C1 segment of cervical spinal cord (tissue), 14 donors: ENCODE results near the gene EDC3.
"Not testable (repeated sequence)": the region's sequence is repeated elsewhere in the genome, so short reads cannot be mapped to it uniquely, and the experiment has no call there.

Source experiments
- DNase-seq, 14 donors: peaks; one replicate each; lab custom pipeline; 2025; lab: John Stamatoyannopoulos, UW

The EDC3 gene

DNA sequence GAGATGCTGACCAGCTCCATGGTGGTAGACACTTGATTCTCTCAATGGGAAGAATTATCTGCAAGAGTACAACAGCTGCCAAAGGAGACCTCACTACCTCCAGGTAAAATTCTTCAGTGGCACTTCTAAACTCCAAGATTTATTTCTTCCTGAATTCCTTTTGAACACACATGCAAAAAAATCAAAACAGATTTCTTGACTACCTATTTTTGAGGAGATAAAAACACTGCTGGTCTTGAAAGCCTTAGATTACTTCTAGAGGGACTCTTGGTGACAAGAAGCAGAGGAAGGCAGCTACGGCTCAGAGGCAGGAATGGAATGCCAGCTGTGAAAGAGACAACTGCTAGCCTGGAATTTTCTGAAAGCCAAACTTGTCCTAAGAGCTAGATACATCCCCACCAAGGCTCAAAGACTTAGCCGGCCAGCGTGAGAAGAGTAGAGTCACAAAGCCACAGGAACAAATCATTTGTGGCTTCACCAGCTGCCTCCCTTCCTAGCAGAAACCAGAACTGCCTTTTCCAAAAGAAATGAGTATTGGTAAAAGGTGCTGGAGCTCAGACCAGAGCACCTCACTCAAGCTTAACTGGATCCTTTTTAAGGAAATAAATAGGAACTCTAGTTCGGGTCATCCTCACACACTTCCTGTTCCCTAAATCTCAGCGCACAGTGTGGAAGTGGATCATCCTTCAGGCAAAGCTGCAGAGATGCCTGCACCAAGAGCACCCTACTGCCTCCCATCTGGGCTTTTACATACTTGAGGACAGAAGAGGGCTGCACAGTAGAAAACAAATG lies 47.6 kb downstream of the EDC3 start:
- DNase-seq, result no peak

- no peak for DNase-seq
Measured at GRCh38 chr15:74646480-74646879, 49.3 kb downstream of the EDC3 start.

GRCh38 chr15:74643665-74644204 lies 52.1 kb downstream of the EDC3 start:
- no peak for DNase-seq

- no peak for DNase-seq
Measured at GRCh38 chr15:74642734-74643664, 52.8 kb downstream of the EDC3 start.

- no peak for DNase-seq
Measured at GRCh38 chr15:74642348-74642733, 53.5 kb downstream of the EDC3 start.

GRCh38 chr15:74641151-74641550 lies 54.7 kb downstream of the EDC3 start:
- no peak for DNase-seq

GRCh38 chr15:74636984-74637383 lies 58.8 kb downstream of the EDC3 start:
- no peak for DNase-seq

GRCh38 chr15:74635228-74635627 lies 60.6 kb downstream of the EDC3 start:
- DNase-seq, result peak in 7 of 14 donors; percentile 11 to 54 (median 22)

GRCh38 chr15:74633781-74634180 lies 62.0 kb downstream of the EDC3 start:
- DNase-seq, result no peak

DNA sequence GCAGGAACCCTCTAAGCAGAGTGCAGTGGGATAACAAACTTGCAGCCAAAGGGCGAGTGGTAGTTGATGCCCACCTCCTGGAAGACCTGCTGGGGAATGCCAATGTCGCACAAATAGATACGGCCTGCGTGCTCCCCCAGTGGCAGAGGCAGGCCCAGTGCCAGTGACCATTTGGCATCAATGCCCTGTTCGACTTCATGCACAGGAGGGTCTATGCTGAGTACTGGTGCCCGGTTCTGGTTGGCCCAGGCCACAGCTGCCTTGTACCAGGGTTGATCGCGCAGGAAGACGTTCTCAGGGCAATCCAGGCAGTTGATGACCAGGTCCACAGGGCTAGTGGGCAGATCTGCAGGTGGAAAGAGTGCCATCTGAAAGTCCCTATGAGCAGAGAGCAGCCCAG lies 63.2 kb downstream of the EDC3 start:
- DNase-seq, result no peak

DNA sequence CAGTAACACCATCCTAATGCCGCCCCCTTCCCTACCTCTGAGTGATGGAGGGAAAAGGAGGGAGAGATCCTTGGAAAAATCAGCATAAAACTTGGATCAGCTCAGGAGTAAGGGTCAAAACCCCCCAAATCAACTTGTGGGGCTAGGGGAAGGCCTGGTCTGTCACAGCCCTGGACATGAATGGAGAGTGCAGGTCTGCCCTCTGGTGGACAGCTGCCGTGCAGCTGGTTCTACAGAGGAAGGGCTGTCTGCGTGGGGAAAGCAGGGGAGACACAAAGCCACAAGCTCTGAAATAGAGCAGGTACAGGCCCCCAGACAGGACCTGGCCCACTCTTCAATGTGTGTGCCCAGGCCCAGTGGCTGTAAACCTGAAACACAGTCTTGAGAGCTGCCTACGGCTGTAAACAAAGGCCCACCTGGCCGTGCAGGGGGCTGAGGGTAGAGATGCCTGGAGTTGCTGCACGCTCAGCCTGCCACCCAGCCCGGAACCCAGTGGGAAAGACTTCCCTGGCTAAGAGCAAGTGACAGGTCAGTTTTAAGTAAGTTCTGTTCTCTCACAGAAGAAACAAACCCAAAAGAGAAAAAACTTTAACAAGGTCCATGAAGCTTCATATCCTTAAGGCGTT lies 63.8 kb downstream of the EDC3 start:
- peak in 8 of 14 donors; percentile 8 to 58 (median 21) for DNase-seq

DNA sequence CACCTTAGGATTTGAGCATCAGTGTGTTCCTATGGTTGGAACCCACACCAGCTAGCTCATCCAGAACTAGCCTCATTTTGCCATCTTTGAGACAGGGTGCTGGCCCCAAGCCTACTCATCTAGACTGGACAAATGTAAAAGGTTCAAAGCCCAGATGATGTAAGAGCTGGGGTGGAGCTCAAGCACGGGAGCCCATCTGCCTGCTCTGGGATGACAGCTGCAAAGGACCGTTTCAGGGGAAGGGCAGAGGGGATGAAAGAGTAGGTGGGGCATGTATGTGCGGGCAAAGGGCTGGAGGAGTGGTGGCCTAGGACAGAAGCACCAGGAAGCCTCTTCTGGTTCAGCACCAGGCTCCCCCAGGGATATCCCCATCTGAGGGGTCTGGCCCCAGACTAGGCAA lies 64.4 kb downstream of the EDC3 start:
- DNase-seq, result no peak

- DNase-seq, result no peak
Measured at GRCh38 chr15:74631087-74631385, 64.8 kb downstream of the EDC3 start.

DNA sequence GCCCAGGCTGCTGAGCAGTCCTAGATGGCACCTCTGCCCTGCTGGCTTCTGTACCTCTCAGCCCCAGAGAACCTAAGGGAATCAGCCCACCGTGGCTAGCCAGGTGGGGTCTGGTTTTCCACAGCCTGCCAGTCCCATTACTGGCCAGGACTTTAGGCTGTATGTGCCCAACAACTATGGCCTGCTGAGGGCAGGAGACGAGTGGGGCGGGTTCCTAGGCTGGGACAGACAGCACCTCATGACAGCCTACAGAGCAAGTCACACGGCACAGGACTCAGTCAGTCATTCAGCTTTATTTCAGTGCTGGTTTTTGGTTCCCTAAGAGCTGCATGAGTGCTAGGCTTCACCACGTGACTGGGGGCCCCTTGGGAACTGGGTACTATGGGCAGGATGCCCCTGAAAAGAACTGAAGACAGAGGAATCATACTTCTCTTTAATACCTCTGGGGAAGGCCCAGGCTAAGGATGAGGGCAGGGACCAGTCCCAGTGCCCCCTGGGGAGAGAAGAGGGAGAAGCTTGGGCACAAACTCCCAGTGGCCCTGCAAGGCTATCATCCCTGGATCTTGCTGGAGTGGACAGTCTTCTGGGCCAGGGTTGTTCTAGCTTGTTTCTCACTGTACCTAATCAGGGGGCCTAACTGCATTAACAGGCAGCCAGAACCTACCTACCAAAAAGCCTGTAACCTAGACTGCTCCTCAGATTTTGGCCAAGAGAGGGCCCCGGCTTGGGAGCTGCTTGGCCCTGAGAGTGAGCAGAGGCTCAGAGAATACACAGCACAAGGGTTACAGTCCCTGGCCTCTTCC lies 65.3 kb downstream of the EDC3 start:
- DNase-seq, result no peak

GRCh38 chr15:74629696-74630095 lies 66.1 kb downstream of the EDC3 start:
- DNase-seq, result not testable (repeated sequence)

GRCh38 chr15:74628949-74629348 lies 66.9 kb downstream of the EDC3 start:
- DNase-seq, result no peak

GRCh38 chr15:74628199-74628598 lies 67.6 kb downstream of the EDC3 start:
- no peak for DNase-seq

GRCh38 chr15:74627766-74628165 lies 68.1 kb downstream of the EDC3 start:
- DNase-seq, result no peak

GRCh38 chr15:74626752-74627692 lies 68.8 kb downstream of the EDC3 start:
- peak in 3 of 14 donors; percentile 19 to 44 (median 24) for DNase-seq

DNA sequence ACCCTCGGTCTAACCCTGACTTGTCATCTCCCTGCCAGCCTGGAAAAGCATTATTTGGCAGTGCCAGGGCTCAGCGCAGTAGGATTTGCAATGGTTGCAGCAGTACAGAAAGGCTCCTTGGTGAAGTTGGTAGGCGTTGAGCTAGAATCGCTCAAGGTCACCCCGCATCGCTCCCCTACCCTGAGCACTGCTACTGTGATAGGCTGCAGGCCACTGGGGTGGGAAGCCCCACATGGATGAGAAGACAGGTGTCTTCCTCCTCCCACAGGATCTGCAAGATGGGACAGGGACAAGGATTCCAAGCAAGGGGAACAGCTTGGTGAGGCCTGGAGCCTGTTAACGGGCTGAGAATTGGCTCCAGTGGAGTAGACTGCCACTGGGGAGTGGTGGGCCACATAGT lies 69.5 kb downstream of the EDC3 start:
- DNase-seq, result no peak
